ENCODE data around the gene SF3A2. TPM values are rescaled to one million over a fixed set of nuclear protein-coding genes. Genes with fewer than 3 reads are reported as not detected.

The SF3A2 gene
- total and polyA plus RNA-seq, 12 donors, result 3.9 to 110 (median 28.2) TPM

GRCh38 chr19:2291185-2291751 lies 54.6 kb downstream of the SF3A2 start:
- Histone ChIP-seq H3K27me3 (peaks cover 42% of the 10 kb centered on the region), H3K27ac (no peak overlapping the region), H3K4me1 (replicated peaks in 1 of 2) (peaks cover 0 to 22% of the 10 kb centered on the region in 2 donors), H3K36me3 (replicated peaks in 1 of 2) (no peaks in the 10 kb centered on the region), H3K4me3 (peak overlapping the region in 1 of 4 donors; percentile 47), H3K9me3 (replicated peaks in 1 of 3) (no peaks in the 10 kb centered on the region)
- intact Hi-C loops (cut with DNase I), result no loop called here
- DNase-seq, result no peak
- 0 to 17% (median 5%) methylated on average over 3 to 67 of the region's 67 CpGs for WGBS, 4 donors
- TF ChIP-seq, protein P1, sequence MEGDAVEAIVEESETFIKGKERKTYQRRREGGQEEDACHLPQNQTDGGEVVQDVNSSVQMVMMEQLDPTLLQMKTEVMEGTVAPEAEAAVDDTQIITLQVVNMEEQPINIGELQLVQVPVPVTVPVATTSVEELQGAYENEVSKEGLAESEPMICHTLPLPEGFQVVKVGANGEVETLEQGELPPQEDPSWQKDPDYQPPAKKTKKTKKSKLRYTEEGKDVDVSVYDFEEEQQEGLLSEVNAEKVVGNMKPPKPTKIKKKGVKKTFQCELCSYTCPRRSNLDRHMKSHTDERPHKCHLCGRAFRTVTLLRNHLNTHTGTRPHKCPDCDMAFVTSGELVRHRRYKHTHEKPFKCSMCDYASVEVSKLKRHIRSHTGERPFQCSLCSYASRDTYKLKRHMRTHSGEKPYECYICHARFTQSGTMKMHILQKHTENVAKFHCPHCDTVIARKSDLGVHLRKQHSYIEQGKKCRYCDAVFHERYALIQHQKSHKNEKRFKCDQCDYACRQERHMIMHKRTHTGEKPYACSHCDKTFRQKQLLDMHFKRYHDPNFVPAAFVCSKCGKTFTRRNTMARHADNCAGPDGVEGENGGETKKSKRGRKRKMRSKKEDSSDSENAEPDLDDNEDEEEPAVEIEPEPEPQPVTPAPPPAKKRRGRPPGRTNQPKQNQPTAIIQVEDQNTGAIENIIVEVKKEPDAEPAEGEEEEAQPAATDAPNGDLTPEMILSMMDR (IDR thresholded peaks at IDR 0.05), result no peak
- TF ChIP-seq POLR2A (IDR thresholded peaks at IDR 0.05), result no peak

GRCh38 chr19:2294687-2295335 lies 58.2 kb downstream of the SF3A2 start:
- TF ChIP-seq POLR2A (IDR thresholded peaks at IDR 0.05), result no peak
- TF ChIP-seq, protein P1 (IDR thresholded peaks at IDR 0.05), result no peak
- Histone ChIP-seq H3K4me3 (no peak overlapping the region), H3K27me3 (peaks cover 27% of the 10 kb centered on the region), H3K27ac (no peak overlapping the region), H3K36me3 (replicated peaks in 1 of 2) (no peaks in the 10 kb centered on the region), H3K4me1 (replicated peaks in 1 of 2) (peaks cover 0 to 22% of the 10 kb centered on the region in 2 donors), H3K9me3 (replicated peaks in 1 of 3) (no peaks in the 10 kb centered on the region)
- 18 to 33% (median 24%) methylated on average over 18 to 26 of the region's 26 CpGs for WGBS, 4 donors
- intact Hi-C loops (cut with DNase I), result no loop called here
- peak in 5 of 7 donors; percentile 33 to 82 (median 36) for DNase-seq

DNA sequence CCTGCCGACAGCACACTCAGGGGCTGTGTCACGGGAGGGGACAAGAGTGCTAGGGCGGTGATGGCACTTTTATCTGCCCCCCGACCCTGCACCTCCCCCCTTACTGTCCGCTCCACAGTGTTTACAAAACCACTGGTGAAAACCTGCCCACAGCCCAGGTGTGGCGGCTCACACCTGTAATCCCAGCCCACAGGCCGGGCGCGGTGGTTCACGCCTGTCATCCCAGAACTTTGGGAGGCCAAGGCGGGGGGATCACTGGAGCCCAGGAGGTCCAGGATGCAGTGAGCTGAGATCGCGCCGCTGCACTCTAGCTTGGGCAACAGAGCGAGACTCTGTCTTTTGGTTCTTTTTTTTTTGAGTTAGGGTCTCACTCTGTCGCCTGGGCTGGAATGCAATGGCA lies 59.5 kb downstream of the SF3A2 start:
- H3K9me3 ChIP-seq (replicated peaks in 1 of 3), result no peaks in the 10 kb centered on the region
- peaks cover 14% of the 10 kb centered on the region for H3K27me3 ChIP-seq
- no peak for TF ChIP-seq POLR2A (IDR thresholded peaks at IDR 0.05)
- TF ChIP-seq, protein P1 (IDR thresholded peaks at IDR 0.05), result no peak
- H3K36me3 ChIP-seq (replicated peaks in 1 of 2), result no peaks in the 10 kb centered on the region
- intact Hi-C loops (cut with DNase I), result no loop called here
- H3K27ac ChIP-seq, result no peak overlapping the region
- H3K4me3 ChIP-seq, result no peak overlapping the region
- peaks cover 0 to 10% of the 10 kb centered on the region in 2 donors for H3K4me1 ChIP-seq (replicated peaks in 1 of 2)
- DNase-seq, result no peak
- WGBS, 4 donors, result 77 to 89% (median 84%) methylated on average over 16 of the region's 16 CpGs

MicroRNAs encoded within 50 kb of the gene (microRNA counts, 767-probe panel; counts per million panel counts)
- microRNA hsa-miR-1227, result 0 counts per million in 2 donors

Small RNA genes within 50 kb of the gene (microRNA-seq; reads per million reads assigned to microRNA genes)
- gene MIR1227 (1.1 to 9.1 (median 1.3) reads per million in 3 donors), gene MIR4321 (0 reads per million in 3 donors)

Small RNA genes within 50 kb of the gene (small RNA-seq; reads per million reads assigned to genes)
- 0.17 to 0.24 reads per million in 2 donors for gene MIR1227

Other genes with a start within 250 kb of the SF3A2 start
- gene BTBD2, start 221.1 kb upstream of the SF3A2 start, total RNA-seq, result 100 to 1,000 TPM in 1 of 9 donors, 10 to 100 TPM in 8; 25.6 to 122 (median 81.7) TPM
- 10 to 100 TPM; 11.8 to 87.5 (median 57.7) TPM for gene BTBD2, start 221.1 kb upstream of the SF3A2 start, polyA plus RNA-seq
- 100 to 1,000 TPM in 8 of 9 donors, 10 to 100 TPM in 1; 25.5 to 440 (median 171) TPM for gene MKNK2, start 185.6 kb upstream of the SF3A2 start, total RNA-seq
- 100 to 1,000 TPM in 2 of 3 donors, 10 to 100 TPM in 1; 30.4 to 238 (median 140) TPM for gene MKNK2, start 185.6 kb upstream of the SF3A2 start, polyA plus RNA-seq
- gene MOB3A, start 140.5 kb upstream of the SF3A2 start, total RNA-seq, result 10 to 100 TPM in 8 of 9 donors, 1 to 10 TPM in 1; 5.5 to 54.0 (median 45.0) TPM
- gene MOB3A, start 140.5 kb upstream of the SF3A2 start, polyA plus RNA-seq, result 10 to 100 TPM; 13.6 to 22.4 (median 16.0) TPM
- gene IZUMO4, start 139.9 kb upstream of the SF3A2 start, total RNA-seq, result 1 to 10 TPM in 7 of 9 donors, under 1 TPM in 2; 0.69 to 8.7 (median 2.3) TPM
- 10 to 100 TPM in 2 of 3 donors, 1 to 10 TPM in 1; 2.6 to 24.6 (median 17.4) TPM for gene IZUMO4, start 139.9 kb upstream of the SF3A2 start, polyA plus RNA-seq
- 100 to 1,000 TPM in 8 of 9 donors, 10 to 100 TPM in 1; 51.3 to 193 (median 122) TPM for gene AP3D1, start 85.3 kb upstream of the SF3A2 start, total RNA-seq
- gene AP3D1, start 85.3 kb upstream of the SF3A2 start, polyA plus RNA-seq, result 100 to 1,000 TPM in 2 of 3 donors, 10 to 100 TPM in 1; 88.7 to 133 (median 120) TPM
- gene DOT1L, start 72.9 kb upstream of the SF3A2 start, total RNA-seq, result 10 to 100 TPM in 7 of 9 donors, 1 to 10 TPM in 2; 4.2 to 98.9 (median 16.4) TPM
- gene DOT1L, start 72.9 kb upstream of the SF3A2 start, polyA plus RNA-seq, result 10 to 100 TPM in 2 of 3 donors, 1 to 10 TPM in 1; 6.8 to 39.2 (median 13.6) TPM
- gene PLEKHJ1, start 495 bp upstream of the SF3A2 start, total RNA-seq, result 10 to 100 TPM; 58.1 to 89.5 (median 72.1) TPM
- 10 to 100 TPM; 18.1 to 82.9 (median 69.7) TPM for gene PLEKHJ1, start 495 bp upstream of the SF3A2 start, polyA plus RNA-seq
- gene AMH, start 12.5 kb downstream of the SF3A2 start, total RNA-seq, result 1 to 10 TPM in 2 of 9 donors, under 1 TPM in 4, not detected in 3; 0.36 to 1.5 (median 0.68) TPM
- gene AMH, start 12.5 kb downstream of the SF3A2 start, polyA plus RNA-seq, result 1 to 10 TPM in 2 of 3 donors, not detected in 1; 1.8 to 4.6 TPM
- 1 to 10 TPM in 1 of 9 donors, under 1 TPM in 2, not detected in 6; 0.54 to 1.2 (median 0.84) TPM for gene JSRP1, start 19.6 kb downstream of the SF3A2 start, total RNA-seq
- 1 to 10 TPM in 1 of 3 donors, under 1 TPM in 2; 0.71 to 1.1 (median 0.82) TPM for gene JSRP1, start 19.6 kb downstream of the SF3A2 start, polyA plus RNA-seq
- gene PEAK3, start 45.4 kb downstream of the SF3A2 start, total RNA-seq, result 1 to 10 TPM in 6 of 9 donors, under 1 TPM in 2, not detected in 1; 0.43 to 3.2 (median 1.5) TPM
- gene PEAK3, start 45.4 kb downstream of the SF3A2 start, polyA plus RNA-seq, result under 1 TPM; 0.05 to 0.56 (median 0.27) TPM
- under 1 TPM in 1 of 9 donors, not detected in 8; 0.11 TPM for gene LINGO3, start 71.3 kb downstream of the SF3A2 start, total RNA-seq
- not detected for gene LINGO3, start 71.3 kb downstream of the SF3A2 start, polyA plus RNA-seq
- gene LSM7, start 91.8 kb downstream of the SF3A2 start, total RNA-seq, result 100 to 1,000 TPM in 3 of 9 donors, 10 to 100 TPM in 6; 50.5 to 122 (median 74.6) TPM
- gene LSM7, start 91.8 kb downstream of the SF3A2 start, polyA plus RNA-seq, result 100 to 1,000 TPM in 2 of 3 donors, 10 to 100 TPM in 1; 24.1 to 355 (median 341) TPM
- 10 to 100 TPM; 12.3 to 71.0 (median 28.6) TPM for gene SPPL2B, start 91.9 kb downstream of the SF3A2 start, total RNA-seq
- 100 to 1,000 TPM in 1 of 3 donors, 10 to 100 TPM in 1, 1 to 10 TPM in 1; 3.9 to 208 (median 72.9) TPM for gene SPPL2B, start 91.9 kb downstream of the SF3A2 start, polyA plus RNA-seq
- 1 to 10 TPM in 6 of 9 donors, under 1 TPM in 3; 0.32 to 1.7 (median 1.4) TPM for gene TMPRSS9, start 123.4 kb downstream of the SF3A2 start, total RNA-seq
- under 1 TPM; 0.37 to 0.81 (median 0.40) TPM for gene TMPRSS9, start 123.4 kb downstream of the SF3A2 start, polyA plus RNA-seq
- 100 to 1,000 TPM in 5 of 9 donors, 10 to 100 TPM in 4; 59.6 to 198 (median 122) TPM for gene TIMM13, start 190.8 kb downstream of the SF3A2 start, total RNA-seq
- gene TIMM13, start 190.8 kb downstream of the SF3A2 start, polyA plus RNA-seq, result 10 to 100 TPM; 32.7 to 96.0 (median 80.1) TPM
- gene LMNB2, start 220.1 kb downstream of the SF3A2 start, total RNA-seq, result 10 to 100 TPM; 13.0 to 34.9 (median 21.1) TPM
- gene LMNB2, start 220.1 kb downstream of the SF3A2 start, polyA plus RNA-seq, result 10 to 100 TPM in 2 of 3 donors, 1 to 10 TPM in 1; 8.8 to 24.9 (median 16.1) TPM
- 100 to 1,000 TPM in 2 of 9 donors, 10 to 100 TPM in 7; 14.1 to 119 (median 63.6) TPM for gene GADD45B, start 239.3 kb downstream of the SF3A2 start, total RNA-seq
- 100 to 1,000 TPM in 1 of 3 donors, 10 to 100 TPM in 2; 18.3 to 132 (median 81.2) TPM for gene GADD45B, start 239.3 kb downstream of the SF3A2 start, polyA plus RNA-seq